ENCODE data around the gene RSPH3.
"Not testable (repeated sequence)": the region's sequence is repeated elsewhere in the genome, so short reads cannot be mapped to it uniquely, and the experiment has no call there.

Gene RSPH3

GRCh38 chr6:159020011-159020410, 20.0 kb upstream of the RSPH3 start:
- no peak for DNase-seq

- peak; percentile 28 for DNase-seq
These were observed 18.0 kb upstream of the RSPH3 start for GRCh38 chr6:159017757-159018559.

GRCh38 chr6:159014406-159014805, 14.4 kb upstream of the RSPH3 start:
- no peak for DNase-seq

- DNase-seq = peak; percentile 47
These were observed 13.2 kb upstream of the RSPH3 start for GRCh38 chr6:159013229-159013628.

- no peak for DNase-seq
These were observed 12.2 kb upstream of the RSPH3 start for GRCh38 chr6:159012201-159012600.

GRCh38 chr6:159010037-159010612, 10.1 kb upstream of the RSPH3 start:
- DNase-seq = not testable (repeated sequence)

GRCh38 chr6:159008656-159009288, 8.8 kb upstream of the RSPH3 start:
- DNase-seq = peak; percentile 83

- DNase-seq = no peak
These were observed 7.5 kb upstream of the RSPH3 start for GRCh38 chr6:159007510-159007909.

GRCh38 chr6:159005436-159005835, 5.4 kb upstream of the RSPH3 start:
- DNase-seq = no peak

GRCh38 chr6:159004592-159004991, 4.6 kb upstream of the RSPH3 start:
- no peak for DNase-seq

GRCh38 chr6:159002432-159003155, 2.6 kb upstream of the RSPH3 start:
- no peak for DNase-seq

GRCh38 chr6:158999154-158999665, 792 bp downstream of the RSPH3 start:
- DNase-seq = no peak

- DNase-seq = no peak
These were observed 3.1 kb downstream of the RSPH3 start for GRCh38 chr6:158996856-158997255.

GRCh38 chr6:158993639-158994038, 6.4 kb downstream of the RSPH3 start:
- no peak for DNase-seq

- DNase-seq = no peak
These were observed 8.8 kb downstream of the RSPH3 start for GRCh38 chr6:158991017-158991723.

GRCh38 chr6:158989711-158990110, 10.3 kb downstream of the RSPH3 start:
- DNase-seq = peak; percentile 37

GRCh38 chr6:158988477-158988876, 11.5 kb downstream of the RSPH3 start:
- no peak for DNase-seq

- no peak for DNase-seq
These were observed 12.3 kb downstream of the RSPH3 start for GRCh38 chr6:158987657-158988056.

- DNase-seq = no peak
These were observed 21.2 kb downstream of the RSPH3 start for GRCh38 chr6:158978757-158979156.

- no peak for DNase-seq
These were observed 22.6 kb downstream of the RSPH3 start for GRCh38 chr6:158977382-158977781.

GRCh38 chr6:158972241-158973233, 27.5 kb downstream of the RSPH3 start:
- DNase-seq = peak; percentile 86
